ENCODE measurements around the gene RAD18.

DNA sequence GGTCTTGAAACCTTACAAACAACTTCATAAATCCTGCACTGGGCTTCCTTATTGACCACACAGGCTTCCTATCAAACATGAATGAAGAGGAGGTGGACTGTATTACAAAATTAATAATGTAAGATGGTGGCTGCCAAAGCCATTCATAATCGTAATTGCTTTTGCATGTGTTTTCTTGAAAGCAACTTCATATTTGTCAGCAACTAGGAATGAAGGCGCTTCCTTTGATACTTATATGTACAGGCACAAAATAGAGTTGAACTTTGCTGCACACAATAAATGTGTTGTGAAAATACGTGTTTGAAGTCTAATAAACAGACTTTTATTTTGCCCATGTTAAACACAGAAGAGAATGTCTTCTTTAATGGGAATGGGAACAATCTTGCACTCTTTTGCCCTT, 121.8 kb downstream of the RAD18 start:
- no peak for TF ChIP-seq PPARA (CRISPR knock-in tag; IDR thresholded peaks at IDR 0.05; ENCODE audit: borderline replicate concordance)
- no peak for TF ChIP-seq RARB (CRISPR knock-in tag; IDR thresholded peaks at IDR 0.05)
- no peak for TF ChIP-seq BACH2 (CRISPR knock-in tag; IDR thresholded peaks at IDR 0.05; ENCODE audit: borderline replicate concordance)
- no peak for TF ChIP-seq ZFP3 (CRISPR knock-in tag; IDR thresholded peaks at IDR 0.05)
- TF ChIP-seq, protein P1, sequence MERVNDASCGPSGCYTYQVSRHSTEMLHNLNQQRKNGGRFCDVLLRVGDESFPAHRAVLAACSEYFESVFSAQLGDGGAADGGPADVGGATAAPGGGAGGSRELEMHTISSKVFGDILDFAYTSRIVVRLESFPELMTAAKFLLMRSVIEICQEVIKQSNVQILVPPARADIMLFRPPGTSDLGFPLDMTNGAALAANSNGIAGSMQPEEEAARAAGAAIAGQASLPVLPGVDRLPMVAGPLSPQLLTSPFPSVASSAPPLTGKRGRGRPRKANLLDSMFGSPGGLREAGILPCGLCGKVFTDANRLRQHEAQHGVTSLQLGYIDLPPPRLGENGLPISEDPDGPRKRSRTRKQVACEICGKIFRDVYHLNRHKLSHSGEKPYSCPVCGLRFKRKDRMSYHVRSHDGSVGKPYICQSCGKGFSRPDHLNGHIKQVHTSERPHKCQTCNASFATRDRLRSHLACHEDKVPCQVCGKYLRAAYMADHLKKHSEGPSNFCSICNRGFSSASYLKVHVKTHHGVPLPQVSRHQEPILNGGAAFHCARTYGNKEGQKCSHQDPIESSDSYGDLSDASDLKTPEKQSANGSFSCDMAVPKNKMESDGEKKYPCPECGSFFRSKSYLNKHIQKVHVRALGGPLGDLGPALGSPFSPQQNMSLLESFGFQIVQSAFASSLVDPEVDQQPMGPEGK (CRISPR knock-in tag; IDR thresholded peaks at IDR 0.05; ENCODE audit: borderline replicate concordance) = no peak
- TF ChIP-seq ZFP30 (CRISPR knock-in tag; IDR thresholded peaks at IDR 0.05) = no peak
- TF ChIP-seq CREB5 (CRISPR knock-in tag; IDR thresholded peaks at IDR 0.05; ENCODE audit: low read depth) = no peak
- no peak for TF ChIP-seq CSDC2 (CRISPR knock-in tag; IDR thresholded peaks at IDR 0.05)

All from SK-N-SH treated with all-trans-retinoic acid at 6 μM for 48 hours (cell line).